GM12878 (cell line): ENCODE results near the gene GPR146. TPM values are rescaled to one million over a fixed set of nuclear protein-coding genes. Genes with fewer than 3 reads are reported as not detected.

Experiments used
- ATAC-seq: fragments of 200-7000 bp; cut with Tn5 transposase; 3 replicates; pipeline ENCODE4 v1.9.1; 2020; ENCODE audit warnings: mild to moderate bottlenecking, moderate library complexity
- BruUV-seq: library from RNA; stranded (reverse); fragments of 400-500 nt; replicated peaks from 2 replicates; lab custom pipeline; 2021; lab: Mats Ljungman, UMichigan
- CTCF ChIA-PET: fragments of 300-600 bp; sonication (Branson Sonifier 250); formaldehyde crosslinking; extraction: SDS; loops from one replicate; lab custom pipeline; 2021; ENCODE audit warnings: inconsistent platforms; lab: Yijun Ruan, JAX
- POLR2A ChIA-PET: fragments of 350-600 bp; formaldehyde crosslinking; extraction: SDS; loops from one replicate; lab custom pipeline; 2021; ENCODE audit warnings: inconsistent platforms; lab: Charles Lee
- RAD21 ChIA-PET: fragments of 300-600 bp; sonication (Branson Sonifier 250); formaldehyde crosslinking; loops from one replicate; lab custom pipeline; 2023; ENCODE audit warnings: antibody characterized with exemption; ENCODE audit not compliant: unreplicated experiment; lab: Charles Lee
- SMC1A ChIA-PET: fragments of 300-600 bp; sonication (Branson Sonifier 250); formaldehyde crosslinking; loops from one replicate; lab custom pipeline; 2023; ENCODE audit not compliant: unreplicated experiment, uncharacterized antibody; lab: Charles Lee
- DNase-seq: peaks from one replicate; pipeline ENCODE4 v3.0.0-alpha.2; 2011; ENCODE audit warnings: low read depth, low spot score
- FAIRE-seq: peaks from 3 replicates; lab custom pipeline; 2011; peaks lifted over from hg19 to GRCh38; lab: Jason Lieb, UNC
- H2AFZ ChIP-seq: 2 replicates; pipeline ENCODE4 v1.6.0; 2011; ENCODE audit warnings: low read depth, low read length, control low read depth; ENCODE audit not compliant: control insufficient read depth
- H3K27ac ChIP-seq: 2 replicates; pipeline ENCODE4 v1.5.1; 2011; ENCODE audit warnings: control low read depth; ENCODE audit not compliant: control insufficient read depth, insufficient read depth
- H3K27me3 ChIP-seq, 2 experiments: replicated peaks in 1 of 2; 2 replicates each; pipeline versions ENCODE4 v1.6.0 to v1.6.1; 2011; ENCODE audit warnings: low read length in 1 of 2; ENCODE audit not compliant: control insufficient read depth in 2 of 2, insufficient read depth in 2 of 2
- H3K36me3 ChIP-seq, 2 experiments: 2 replicates each; pipeline ENCODE4 v1.5.1; 2011; ENCODE audit warnings: low read length in 1 of 2; ENCODE audit not compliant: control insufficient read depth in 2 of 2, insufficient read depth in 2 of 2
- H3K4me1 ChIP-seq: 2 replicates; pipeline ENCODE4 v1.6.1; 2011; ENCODE audit warnings: mild to moderate bottlenecking, low read length, moderate library complexity, mixed read lengths; ENCODE audit not compliant: control insufficient read depth, insufficient read depth
- H3K4me2 ChIP-seq: 2 replicates; pipeline ENCODE4 v1.6.0; 2011; ENCODE audit warnings: control low read depth; ENCODE audit not compliant: control insufficient read depth, insufficient read depth
- H3K4me3 ChIP-seq: fragments of 200-600 bp; sonication (generic); 2 replicates; pipeline ENCODE4 v1.5.1; 2016
- H3K79me2 ChIP-seq: 2 replicates; pipeline ENCODE4 v1.6.0; 2011; ENCODE audit warnings: low read length; ENCODE audit not compliant: control insufficient read depth, insufficient read depth
- H3K9ac ChIP-seq: 2 replicates; pipeline ENCODE4 v1.8.0; 2011; ENCODE audit warnings: low read length, control low read depth, mixed read lengths; ENCODE audit not compliant: control insufficient read depth, insufficient read depth
- H3K9me3 ChIP-seq: replicated peaks from 3 replicates; pipeline ENCODE4 v1.5.1; 2011; ENCODE audit warnings: mild to moderate bottlenecking, low read length; ENCODE audit not compliant: control insufficient read depth, insufficient read depth
- H4K20me1 ChIP-seq: 2 replicates; pipeline ENCODE4 v1.6.0; 2011; ENCODE audit not compliant: control insufficient read depth, insufficient read depth
- BHLHE40 ChIP-seq, 2 experiments: fragments of 450-650 bp in 1 of 2; IDR thresholded peaks; 2 replicates each; pipeline ENCODE4 v1.6.1; 2011 to 2017; ENCODE audit warnings: low read depth in 2 of 2, borderline replicate concordance in 1 of 2, improper control_type of control experiment in 1 of 2, low read length in 1 of 2, mild to moderate bottlenecking in 1 of 2
- CHD1 ChIP-seq: IDR thresholded peaks from 2 replicates; pipeline ENCODE4 v1.6.1; 2012; ENCODE audit warnings: low read depth, low read length, improper control_type of control experiment
- FOXK2 ChIP-seq: fragments of 450-650 bp; IDR thresholded peaks from 2 replicates; pipeline ENCODE4 v1.6.1; 2017; ENCODE audit warnings: mild to moderate bottlenecking, moderate library complexity
- HDAC6 ChIP-seq: fragments of 200-600 bp; sonication (generic); IDR thresholded peaks from one replicate; pipeline ENCODE4 v1.8.0; 2017; ENCODE audit warnings: antibody characterized with exemption; ENCODE audit not compliant: unreplicated experiment
- HDGF ChIP-seq: fragments of 450-650 bp; IDR thresholded peaks from 2 replicates; pipeline ENCODE4 v1.6.1; 2016; ENCODE audit warnings: antibody characterized with exemption
- IKZF2 ChIP-seq, 2 experiments: fragments of 450-650 bp; IDR thresholded peaks; 2 replicates each; pipeline ENCODE4 v1.6.1; 2017; ENCODE audit warnings: mild to moderate bottlenecking in 2 of 2, moderate library complexity in 2 of 2
- MLLT1 ChIP-seq: fragments of 450-650 bp; IDR thresholded peaks from 2 replicates; pipeline ENCODE4 v1.6.1; 2016; ENCODE audit warnings: mild to moderate bottlenecking
- NRF1 ChIP-seq: conservative IDR thresholded peaks from 2 replicates; pipeline ENCODE4 v1.6.1; 2011; ENCODE audit warnings: mild to moderate bottlenecking, low read depth, low read length, improper control_type of control experiment
- POLR2AphosphoS5 ChIP-seq: IDR thresholded peaks from 2 replicates; pipeline ENCODE4 v1.6.1; 2011; ENCODE audit warnings: mild to moderate bottlenecking, low read length, inconsistent platforms
- POU2F2 ChIP-seq: IDR thresholded peaks from 3 replicates; pipeline ENCODE4 v1.6.1; 2011; ENCODE audit warnings: low read depth, mild to moderate bottlenecking, low read length, borderline replicate concordance
- STAT3 ChIP-seq: IDR thresholded peaks from 2 replicates; pipeline ENCODE4 v1.6.1; 2011; ENCODE audit warnings: low read depth, low read length, improper control_type of control experiment
- USF1 ChIP-seq: IDR thresholded peaks from 2 replicates; pipeline ENCODE4 v1.6.1; 2011; ENCODE audit warnings: borderline replicate concordance, low read depth, mild to moderate bottlenecking, moderate library complexity, mixed read lengths, low read length; ENCODE audit not compliant: insufficient read depth; ENCODE audit errors: extremely low read length
- WGBS: methylation state at CpG from one replicate; pipeline ENCODE4 v1.1.6; 2016; ENCODE audit warnings: low lambda C conversion rate; ENCODE audit not compliant: insufficient replicate concordance, insufficient coverage; ENCODE audit errors: missing lambda C conversion rate; 5-methylcytosine and 5-hydroxymethylcytosine counted together
- in situ Hi-C: fragments of 300-500 bp; cut with MboI; formaldehyde crosslinking; loops from 9 replicates; pipeline ENCODE4 v1.14.3; 2018; ENCODE audit warnings: mixed read lengths
- intact Hi-C: fragments of 100-400 bp; cut with micrococcal nuclease; formaldehyde crosslinking; loops from one replicate; pipeline ENCODE4 v1.14.2; 2022; ENCODE audit not compliant: unreplicated experiment
- polyA plus RNA-seq, 11 experiments: library from polyadenylated mRNA; depleted of rRNA in 4 of 11; unstranded in 6 of 11; stranded (reverse) in 5 of 11; fragments of >200 nt; fragmentation: Nextera tagmentation in 4 of 11; fragmentation: Illumina TruSeq in 1 of 11; extraction: Ambion mirVana in 4 of 11; extraction: Trizol in 1 of 11; gene quantifications; 1 replicate in 1 of 11; 2 replicates in 10 of 11; pipeline versions ENCODE4 v1.2.1 to v1.2.3, GENCODE V29; 2011 to 2016; ENCODE audit warnings: inconsistent platforms in 2 of 11, missing spikeins in 2 of 11, low read depth in 1 of 11
- total RNA-seq, 4 experiments: library from RNA; depleted of rRNA in 3 of 4; stranded (reverse); fragments of >200 nt in 3 of 4; fragmentation: Illumina TruSeq in 1 of 4; extraction: Trizol in 1 of 4; gene quantifications; 2 replicates each; pipeline versions ENCODE4 v1.2.1 to v1.2.3, GENCODE V29; 2013 to 2021

GPR146 gene
- total and polyA plus RNA-seq, 10 of the 15 experiments (the other 5 are each of a cell fraction or from before 2014, with no cell fraction given), result 0.19 to 12.0 (median 0.54) TPM; not detected in 2

DNA sequence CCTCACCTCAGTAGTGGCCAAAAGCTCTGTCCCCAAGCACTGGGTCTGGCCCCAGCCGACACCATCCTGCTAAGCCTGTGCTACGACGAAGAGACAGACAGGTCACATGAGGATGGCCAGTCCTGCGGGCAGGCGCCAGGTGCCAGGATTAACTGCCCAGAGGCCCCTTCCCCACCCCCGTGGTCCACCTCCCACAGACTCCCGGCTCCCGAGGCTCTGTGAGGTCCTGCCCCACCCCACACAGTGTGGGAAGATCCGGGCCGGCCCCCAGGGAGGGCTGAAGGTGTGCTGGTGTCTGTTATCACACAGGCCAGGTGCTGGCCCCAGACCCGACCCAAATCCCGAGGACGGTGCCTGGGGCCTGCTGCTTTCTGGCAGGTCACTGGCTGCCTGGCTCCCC, 34.1 kb upstream of the GPR146 start:
- intact Hi-C loops, result no loop called here
- no peak overlapping the region for H3K9ac ChIP-seq
- H3K27ac ChIP-seq, result no peak overlapping the region
- no peak overlapping the region for H3K4me3 ChIP-seq
- no peak for TF ChIP-seq HDAC6
- no peak for TF ChIP-seq NRF1
- H3K9me3 ChIP-seq, result no peaks in the 10 kb centered on the region
- FAIRE-seq (no peak), DNase-seq (no peak), ATAC-seq (no peak)
- no TSS peak for BruUV-seq
- ChIA-PET CTCF (no interaction called here), POLR2A (no interaction called here), SMC1A (no interaction called here), RAD21 (no interaction called here)
- H3K27me3 ChIP-seq, result no peaks in the 10 kb centered on the region
- no peaks in the 10 kb centered on the region for H3K4me1 ChIP-seq
- H3K79me2 ChIP-seq, result peaks cover 2% of the 10 kb centered on the region; the same call in 1 of the 2 replicates
- 93% methylated on average over 13 of the region's 13 CpGs for WGBS
- H3K36me3 ChIP-seq, result peaks cover 4 to 17% of the 10 kb centered on the region in 2 experiments; a peak in 3 of 4 replicates
- no peak overlapping the region for H3K4me2 ChIP-seq
- H2AFZ ChIP-seq, result no peak overlapping the region
- in situ Hi-C loops, result no loop called here
- no peaks in the 10 kb centered on the region for H4K20me1 ChIP-seq

- ChIA-PET RAD21 (interaction anchor here (1.1 kb wide), 1 partner anchor 54 kb away, joined by 3 read pairs; no protein-coding TSS in a partner anchor), SMC1A (no interaction called here), POLR2A (no interaction called here), CTCF (no interaction called here)
- H3K9me3 ChIP-seq, result no peaks in the 10 kb centered on the region
- intact Hi-C loops (no loop called here), in situ Hi-C loops (no loop called here)
- H2AFZ ChIP-seq, result no peak overlapping the region
- H3K27ac ChIP-seq, result no peak overlapping the region
- H3K36me3 ChIP-seq, result peaks cover 4 to 17% of the 10 kb centered on the region in 2 experiments; a peak in 3 of 4 replicates
- ATAC-seq (no peak), FAIRE-seq (no peak), DNase-seq (no peak)
- no peak overlapping the region for H3K9ac ChIP-seq
- H3K4me3 ChIP-seq, result no peak overlapping the region
- H3K4me1 ChIP-seq, result no peaks in the 10 kb centered on the region
- BruUV-seq, result no TSS peak
- no peaks in the 10 kb centered on the region for H4K20me1 ChIP-seq
- WGBS, result 70% methylated on average over 13 of the region's 13 CpGs
- H3K79me2 ChIP-seq, result peaks cover 2% of the 10 kb centered on the region; the same call in 1 of the 2 replicates
- no peak overlapping the region for H3K4me2 ChIP-seq
- H3K27me3 ChIP-seq, result no peaks in the 10 kb centered on the region
- TF ChIP-seq STAT3 (no peak), USF1 (no peak), FOXK2 (0 out of 2 replicates have a peak, but pooled peaks have one; percentile 30), POU2F2 (0 out of 3 replicates have a peak, but pooled peaks have one; percentile 8), MLLT1 (0 out of 2 replicates have a peak, but pooled peaks have one; percentile 28), HDGF (peak; percentile 55; the same call in 1 of the 2 replicates), BHLHE40 (IDR thresholded peaks at IDR 0.05; ENCODE audit: borderline replicate concordance in 1 of 2, low read depth in 2 of 2, low read length in 1 of 2) (no peak), CHD1 (no peak), POLR2AphosphoS5 (peak; percentile 27; the same call in 1 of the 2 replicates), IKZF2 (IDR thresholded peaks at IDR 0.05) (0 out of 4 replicates have a peak, but pooled peaks of 1 of the 2 experiments have one; percentile 15)
These were observed 32.9 kb upstream of the GPR146 start for GRCh38 chr7:1011297-1012003.
